ENCODE measurements around the gene SLC12A1.

- TF ChIP-seq CTCF (IDR thresholded peaks at IDR 0.05) (no peak), POLR2A (IDR thresholded peaks at IDR 0.05) (no peak), POLR2AphosphoS5 (IDR thresholded peaks at IDR 0.05) (no peak), EP300 (IDR thresholded peaks at IDR 0.05; ENCODE audit: low read depth) (no peak)
These were observed 27.1 kb downstream of the SLC12A1 start for GRCh38 chr15:48233246-48233645.

Data from transverse colon (tissue), 4 donors.